WTC11 (cell line): ENCODE measurements around the gene ADAMTS8. TPM values are rescaled to one million over a fixed set of nuclear protein-coding genes. Genes with fewer than 3 reads are reported as not detected.

ENCODE experiments used
- ATAC-seq: fragments of 200-7000 bp; cut with Tn5 transposase; 2 replicates; pipeline ENCODE4 v1.10.0; 2021; ENCODE audit warnings: mild to moderate bottlenecking, moderate library complexity
- CTCF ChIA-PET: fragments of 300-600 bp; sonication (Branson Sonifier 250); formaldehyde crosslinking; loops from one replicate; lab custom pipeline; 2021; ENCODE audit warnings: antibody characterized with exemption; lab: Charles Lee
- POLR2A ChIA-PET: fragments of 350-600 bp; sonication (Branson Sonifier 250); formaldehyde crosslinking; loops from one replicate; lab custom pipeline; 2021; ENCODE audit warnings: antibody characterized with exemption; lab: Charles Lee
- DNase-seq: peaks from one replicate; pipeline ENCODE4 v3.0.0; 2021; ENCODE audit warnings: low spot score
- H3K27ac Mint-ChIP-seq: 2 replicates; pipeline ENCODE4 v1.8.0; 2021; ENCODE audit warnings: mixed read lengths
- H3K27me3 Mint-ChIP-seq: 2 replicates; pipeline ENCODE4 v1.8.0; 2021; ENCODE audit warnings: low read depth, mild to moderate bottlenecking, moderate library complexity, mixed read lengths
- H3K36me3 Mint-ChIP-seq: 2 replicates; pipeline ENCODE4 v1.8.0; 2021; ENCODE audit warnings: mixed read lengths
- H3K4me1 Mint-ChIP-seq: 2 replicates; pipeline ENCODE4 v1.8.0; 2022; ENCODE audit warnings: mixed read lengths
- H3K4me3 Mint-ChIP-seq: 2 replicates; pipeline ENCODE4 v1.8.0; 2021; ENCODE audit warnings: mild to moderate bottlenecking, moderate library complexity, mixed read lengths
- H3K9me3 Mint-ChIP-seq: 2 replicates; pipeline ENCODE4 v1.8.0; 2021; ENCODE audit warnings: mixed read lengths
- AFF4 ChIP-seq: sonication (generic); formaldehyde crosslinking; IDR thresholded peaks from 2 replicates; pipeline ENCODE4 v1.8.1; 2023; ENCODE audit warnings: mild to moderate bottlenecking, missing genetic modification reagents, borderline replicate concordance
- ELF4 ChIP-seq: sonication (generic); formaldehyde crosslinking; IDR thresholded peaks from 2 replicates; pipeline ENCODE4 v1.8.1; 2022; ENCODE audit warnings: low read depth, mild to moderate bottlenecking, moderate library complexity, missing genetic modification reagents
- ERG ChIP-seq: fragments of 250-450 bp; sonication (Bioruptor Pico); IDR thresholded peaks from 2 replicates; pipeline ENCODE4 v1.8.0; 2021; ENCODE audit warnings: mild to moderate bottlenecking
- ETV6 ChIP-seq: sonication (generic); formaldehyde crosslinking; IDR thresholded peaks from 2 replicates; pipeline ENCODE4 v1.8.1; 2022; ENCODE audit warnings: mild to moderate bottlenecking, missing genetic modification reagents
- FOXP4 ChIP-seq: sonication (generic); formaldehyde crosslinking; IDR thresholded peaks from 2 replicates; pipeline ENCODE4 v1.8.0; 2022; ENCODE audit warnings: mild to moderate bottlenecking, missing genetic modification reagents
- HMGXB4 ChIP-seq: sonication (generic); formaldehyde crosslinking; IDR thresholded peaks from 2 replicates; pipeline ENCODE4 v1.8.1; 2023; ENCODE audit warnings: mild to moderate bottlenecking, moderate library complexity, missing genetic modification reagents
- MAX ChIP-seq: sonication (generic); formaldehyde crosslinking; IDR thresholded peaks from 2 replicates; pipeline ENCODE4 v1.8.0; 2022; ENCODE audit warnings: mild to moderate bottlenecking, missing genetic modification reagents
- MLX ChIP-seq: sonication (generic); formaldehyde crosslinking; IDR thresholded peaks from 2 replicates; pipeline ENCODE4 v1.8.1; 2023; ENCODE audit warnings: mild to moderate bottlenecking, missing genetic modification reagents, moderate library complexity
- RELA ChIP-seq: sonication (generic); formaldehyde crosslinking; IDR thresholded peaks from 2 replicates; pipeline ENCODE4 v1.8.1; 2022; ENCODE audit warnings: missing genetic modification reagents, mild to moderate bottlenecking, borderline replicate concordance
- RORB ChIP-seq: fragments of 250-450 bp; sonication (Bioruptor Pico); IDR thresholded peaks from 2 replicates; pipeline ENCODE4 v1.9.0; 2021; ENCODE audit warnings: mild to moderate bottlenecking
- TP53 ChIP-seq: sonication (generic); formaldehyde crosslinking; IDR thresholded peaks from 2 replicates; pipeline ENCODE4 v1.8.1; 2023; ENCODE audit warnings: mild to moderate bottlenecking, missing genetic modification reagents
- ZNF396 ChIP-seq: fragments of 250-450 bp; sonication (Bioruptor Pico); IDR thresholded peaks from 2 replicates; pipeline ENCODE4 v1.8.0; 2021; ENCODE audit warnings: mild to moderate bottlenecking, moderate library complexity, borderline replicate concordance
- ZNF425 ChIP-seq: fragments of 250-450 bp; sonication (Bioruptor Pico); conservative IDR thresholded peaks from 2 replicates; pipeline ENCODE4 v1.9.0; 2021; ENCODE audit warnings: mild to moderate bottlenecking
- total RNA-seq: library from RNA; stranded (reverse); gene quantifications from 3 replicates; pipeline ENCODE4 v1.2.3, GENCODE V29; 2021

Gene ADAMTS8
- total RNA-seq, 1 experiment from 2014 or later = 9.9 TPM

- TF ChIP-seq HMGXB4 (CRISPR knock-in tag) = no peak
These were observed 43.5 kb upstream of the ADAMTS8 start (continued) for GRCh38 chr11:130471731-130472433.

- POLR2A ChIA-PET = no interaction called here
- DNase-seq (no peak), ATAC-seq (no peak)
- Mint-ChIP-seq H3K4me1 (no peaks in the 10 kb centered on the region), H3K9me3 (no peaks in the 10 kb centered on the region), H3K36me3 (no peaks in the 10 kb centered on the region), H3K27me3 (no peaks in the 10 kb centered on the region), H3K4me3 (no peak overlapping the region), H3K27ac (no peak overlapping the region)
- TF ChIP-seq AFF4 (CRISPR knock-in tag) = no peak
- no peak for TF ChIP-seq MAX (CRISPR knock-in tag)
- TF ChIP-seq ELF4 = no peak
- CTCF ChIA-PET = no interaction called here
These were observed 42.7 kb upstream of the ADAMTS8 start for GRCh38 chr11:130470832-130471706.

GRCh38 chr11:130469181-130469580 is 40.8 kb upstream of the ADAMTS8 start:
- H3K4me3 Mint-ChIP-seq = no peak overlapping the region
- DNase-seq = no peak
- no peak for ATAC-seq
- ChIA-PET POLR2A (no interaction called here), CTCF (no interaction called here)
- no peaks in the 10 kb centered on the region for H3K27me3 Mint-ChIP-seq
- no peak overlapping the region for H3K27ac Mint-ChIP-seq
- no peaks in the 10 kb centered on the region for H3K9me3 Mint-ChIP-seq
- H3K36me3 Mint-ChIP-seq = no peaks in the 10 kb centered on the region
- no peaks in the 10 kb centered on the region for H3K4me1 Mint-ChIP-seq
- TF ChIP-seq TP53 (CRISPR knock-in tag) (no peak), ETV6 (CRISPR knock-in tag) (no peak), RORB (CRISPR knock-in tag) (no peak), AFF4 (CRISPR knock-in tag) (no peak), ERG (CRISPR knock-in tag) (no peak), ZNF425 (CRISPR knock-in tag) (no peak), RELA (CRISPR knock-in tag) (no peak), ZNF396 (no peak), FOXP4 (CRISPR knock-in tag) (no peak), MLX (CRISPR knock-in tag) (no peak)
